ENCODE measurements around the gene SUGCT.

GRCh38 chr7:40873248-40873647, 738.4 kb downstream of the SUGCT start:
- no peak for TF ChIP-seq POLR2A (IDR thresholded peaks at IDR 0.05; ENCODE audit: low read depth)
- TF ChIP-seq, protein P1, sequence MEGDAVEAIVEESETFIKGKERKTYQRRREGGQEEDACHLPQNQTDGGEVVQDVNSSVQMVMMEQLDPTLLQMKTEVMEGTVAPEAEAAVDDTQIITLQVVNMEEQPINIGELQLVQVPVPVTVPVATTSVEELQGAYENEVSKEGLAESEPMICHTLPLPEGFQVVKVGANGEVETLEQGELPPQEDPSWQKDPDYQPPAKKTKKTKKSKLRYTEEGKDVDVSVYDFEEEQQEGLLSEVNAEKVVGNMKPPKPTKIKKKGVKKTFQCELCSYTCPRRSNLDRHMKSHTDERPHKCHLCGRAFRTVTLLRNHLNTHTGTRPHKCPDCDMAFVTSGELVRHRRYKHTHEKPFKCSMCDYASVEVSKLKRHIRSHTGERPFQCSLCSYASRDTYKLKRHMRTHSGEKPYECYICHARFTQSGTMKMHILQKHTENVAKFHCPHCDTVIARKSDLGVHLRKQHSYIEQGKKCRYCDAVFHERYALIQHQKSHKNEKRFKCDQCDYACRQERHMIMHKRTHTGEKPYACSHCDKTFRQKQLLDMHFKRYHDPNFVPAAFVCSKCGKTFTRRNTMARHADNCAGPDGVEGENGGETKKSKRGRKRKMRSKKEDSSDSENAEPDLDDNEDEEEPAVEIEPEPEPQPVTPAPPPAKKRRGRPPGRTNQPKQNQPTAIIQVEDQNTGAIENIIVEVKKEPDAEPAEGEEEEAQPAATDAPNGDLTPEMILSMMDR (IDR thresholded peaks at IDR 0.05) = no peak
- TF ChIP-seq POLR2AphosphoS5 (IDR thresholded peaks at IDR 0.05) = no peak
- TF ChIP-seq EP300 (IDR thresholded peaks at IDR 0.05) = no peak

Data from esophagus muscularis mucosa (tissue), 4 donors.